UCSD-AML1 (cell line): ENCODE results near the gene RNF157.
"Not testable (repeated sequence)": the region's sequence is repeated elsewhere in the genome, so short reads cannot be mapped to it uniquely, and the experiment has no call there.

Experiments
- DNase-seq: peaks from one replicate; lab custom pipeline; 2025; ENCODE audit not compliant: unreplicated experiment; lab: John Stamatoyannopoulos, UW

RNF157 gene

DNA sequence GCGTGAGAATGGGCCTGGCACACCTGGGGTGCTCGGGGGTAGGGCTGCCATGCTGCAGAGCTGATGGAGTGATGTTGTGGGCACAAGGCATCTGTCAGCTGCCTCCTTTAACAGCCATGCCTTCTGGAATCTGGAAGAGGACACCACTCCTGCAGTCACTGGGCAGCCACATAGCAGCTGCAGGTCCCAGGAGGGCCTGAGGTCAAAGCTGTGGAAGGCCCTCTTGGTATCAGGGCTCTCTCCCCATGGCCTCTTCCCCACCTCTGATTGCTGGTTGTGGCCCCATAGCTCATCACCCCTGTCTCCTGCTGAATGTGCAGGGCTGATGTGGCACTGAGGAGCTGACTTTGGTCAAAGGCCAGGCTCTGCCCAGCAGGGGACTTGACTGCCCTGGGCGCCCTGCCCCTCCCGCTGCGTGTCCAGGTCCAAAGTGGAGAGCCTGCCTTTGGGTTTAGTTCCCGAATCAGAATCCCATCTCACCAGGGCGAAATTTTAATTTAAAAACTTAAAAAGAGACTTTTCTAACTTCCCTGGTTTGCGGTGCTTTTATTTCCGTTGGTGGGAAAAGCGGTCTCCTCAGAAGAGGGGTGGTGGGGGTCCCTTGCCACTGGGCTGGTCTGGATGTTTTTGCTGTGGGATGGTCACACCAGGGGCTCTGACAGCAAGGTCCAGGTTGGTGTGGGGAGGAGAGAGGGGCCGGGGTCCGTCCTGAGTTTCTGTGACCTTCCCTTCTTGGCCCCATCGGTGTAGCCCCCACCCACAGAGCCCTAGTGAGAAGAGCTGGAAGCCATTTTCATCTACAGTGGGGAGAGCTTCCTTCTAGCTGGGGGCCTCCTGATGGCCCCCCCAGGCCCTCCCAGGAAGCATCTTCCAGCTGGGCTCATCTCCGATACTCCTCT lies 30.7 kb upstream of the RNF157 start:
- no peak for DNase-seq

DNA sequence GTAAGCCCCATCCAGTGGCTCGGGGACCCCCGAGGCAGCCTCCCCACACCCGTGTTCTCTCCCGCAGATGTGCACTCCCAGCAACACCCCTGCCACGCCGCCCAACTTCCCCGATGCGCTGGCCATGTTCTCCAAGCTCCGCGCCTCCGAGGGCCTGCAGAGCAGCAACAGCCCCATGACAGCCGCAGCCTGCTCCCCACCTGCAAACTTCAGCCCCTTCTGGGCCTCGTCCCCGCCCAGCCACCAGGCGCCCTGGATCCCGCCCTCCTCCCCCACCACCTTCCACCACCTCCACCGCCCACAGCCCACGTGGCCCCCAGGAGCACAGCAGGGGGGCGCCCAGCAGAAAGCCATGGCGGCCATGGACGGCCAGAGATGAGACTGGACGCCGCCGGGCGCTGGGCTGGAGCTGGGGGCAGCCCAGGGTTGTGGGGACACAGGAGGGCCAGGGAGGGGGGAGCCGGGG lies 29.9 kb upstream of the RNF157 start:
- no peak for DNase-seq

GRCh38 chr17:76268991-76269981 lies 29.0 kb upstream of the RNF157 start:
- DNase-seq, result peak; percentile 39

DNA sequence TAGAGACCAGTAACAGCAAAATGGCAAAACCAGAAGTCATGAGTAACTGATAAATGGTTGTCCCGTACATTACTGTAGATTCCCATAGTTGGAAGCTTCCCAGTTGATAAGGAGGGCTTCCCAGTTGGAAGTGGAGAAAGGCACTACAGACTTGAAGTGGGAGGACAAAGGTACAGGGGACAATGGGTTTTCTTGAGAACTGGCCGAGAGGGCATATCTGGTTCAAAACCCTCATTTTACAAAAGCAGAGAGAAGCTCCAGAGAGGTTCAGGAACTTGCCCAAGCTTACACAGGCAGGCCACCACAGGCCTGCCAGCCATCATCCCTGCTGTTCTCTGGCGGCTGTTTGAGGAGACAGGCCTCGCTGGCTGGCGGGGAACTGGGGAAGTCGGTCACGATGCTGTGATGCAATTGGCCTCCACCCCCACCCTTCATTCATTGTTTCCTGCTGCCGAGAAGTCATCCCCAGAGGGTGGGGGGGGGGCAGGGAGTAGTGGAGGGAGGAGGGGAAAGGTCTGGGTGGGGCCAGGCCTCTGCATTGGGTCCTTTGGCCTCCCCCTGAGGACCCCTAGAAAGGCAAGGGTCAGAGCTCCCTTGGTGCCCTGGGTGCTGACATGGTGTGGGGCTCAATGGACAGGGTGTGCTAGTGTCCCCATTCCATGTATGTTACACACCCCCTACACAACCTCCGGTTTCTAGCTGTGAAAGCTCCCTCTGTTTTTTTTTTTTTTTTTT lies 27.9 kb upstream of the RNF157 start:
- DNase-seq, result peak; percentile 82

GRCh38 chr17:76267581-76268001 lies 27.3 kb upstream of the RNF157 start:
- not testable (repeated sequence) for DNase-seq

- DNase-seq, result no peak
Measured at GRCh38 chr17:76267051-76267576, 26.8 kb upstream of the RNF157 start.

DNA sequence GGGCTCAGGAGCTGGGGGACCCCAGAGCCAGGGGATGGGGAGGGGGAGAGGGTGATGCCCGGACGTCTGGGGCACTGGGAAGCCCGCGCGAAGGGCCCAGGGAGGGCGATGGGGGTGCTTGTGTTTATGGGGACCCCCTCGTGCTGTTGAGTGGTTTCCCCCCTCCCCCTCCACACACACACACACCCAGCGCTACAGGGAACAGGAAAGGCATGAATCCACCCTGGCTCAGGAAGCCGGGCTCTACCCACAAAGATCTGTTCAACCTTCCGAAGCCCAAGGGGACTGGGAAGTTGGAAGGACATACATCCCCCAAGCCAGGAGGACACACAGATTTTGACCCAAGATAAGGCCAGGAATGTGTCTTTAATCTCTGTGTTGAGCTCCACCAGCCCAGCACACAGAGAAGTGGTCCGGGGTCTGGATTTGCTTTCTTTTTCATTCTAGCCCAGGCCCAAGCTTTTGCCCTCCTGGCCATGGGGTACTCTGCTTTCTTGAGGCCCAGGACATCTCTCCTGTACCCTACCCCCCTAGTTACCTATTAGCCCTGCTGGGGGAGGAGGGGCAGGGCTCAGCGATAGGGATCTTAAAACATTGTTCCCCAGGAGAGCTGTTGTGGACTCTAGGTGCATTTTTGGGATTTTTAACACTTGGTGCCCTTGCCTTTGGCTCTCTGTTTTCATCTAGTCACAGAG lies 26.1 kb upstream of the RNF157 start:
- DNase-seq, result peak; percentile 47

GRCh38 chr17:76265624-76266243 lies 25.4 kb upstream of the RNF157 start:
- DNase-seq, result peak; percentile 48

DNA sequence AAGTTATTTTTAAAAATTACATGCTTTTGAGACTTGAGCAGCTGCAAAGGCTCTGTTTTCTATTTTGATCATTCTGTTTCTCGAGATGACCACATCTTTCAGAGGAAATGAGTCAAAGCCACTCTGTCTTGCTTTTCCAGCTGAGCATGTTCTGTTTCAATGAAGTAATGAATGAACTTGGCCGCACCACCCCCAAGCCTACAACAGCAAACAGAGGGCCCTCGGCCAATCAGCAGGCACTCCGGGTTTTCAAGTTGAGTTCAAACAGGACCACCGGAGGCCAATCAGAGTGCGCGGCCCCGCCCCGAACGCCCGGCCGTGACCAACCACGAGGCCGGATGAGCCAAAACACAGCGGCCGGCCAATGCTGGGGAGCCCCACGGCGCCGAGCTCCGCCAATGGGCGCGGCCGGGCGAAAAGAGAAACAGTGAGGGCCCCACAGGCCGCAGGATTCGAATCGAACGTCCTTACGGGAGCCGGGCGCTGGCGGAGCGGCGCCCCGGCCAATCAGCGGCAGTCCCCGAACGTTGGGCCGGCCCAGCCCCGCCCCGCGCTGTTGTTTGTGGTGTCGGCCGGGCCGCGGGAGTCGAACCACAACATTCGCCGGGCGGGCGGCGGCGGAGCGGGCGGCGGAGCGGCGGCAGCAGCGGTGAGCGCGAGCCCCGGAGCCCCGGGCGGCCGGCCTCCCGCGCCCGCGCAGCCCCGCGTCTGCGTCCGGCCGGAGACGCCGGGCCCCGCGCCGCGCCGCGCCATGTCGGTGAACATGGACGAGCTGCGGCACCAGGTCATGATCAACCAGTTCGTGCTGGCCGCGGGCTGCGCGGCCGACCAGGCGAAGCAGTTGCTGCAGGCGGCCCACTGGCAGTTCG lies 24.7 kb upstream of the RNF157 start, which contains the start of gene UBALD2:
Gene UBALD2, plus strand, starts transcription at position 594 of the 869 bp plus-strand sequence. Its CDS starts 158 bp downstream, at position 752.
- DNase-seq, result peak; percentile 99

DNA sequence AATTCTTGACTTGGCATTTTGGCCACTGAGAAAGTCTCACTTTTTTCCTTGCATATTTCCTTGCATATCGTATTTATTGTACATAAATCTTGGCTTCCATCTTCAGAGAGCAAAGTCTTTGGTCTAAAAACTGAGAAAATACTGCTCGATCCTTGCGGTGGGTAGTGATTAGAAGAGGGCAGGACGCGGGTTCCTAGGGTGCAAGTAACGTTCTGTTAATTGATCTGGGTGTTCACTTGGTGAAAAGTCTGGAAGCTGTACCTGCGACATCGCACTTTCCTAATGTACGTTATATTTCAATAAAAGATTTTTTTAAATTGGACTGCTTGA lies 24.1 kb upstream of the RNF157 start:
- no peak for DNase-seq

GRCh38 chr17:76263896-76264295 lies 23.6 kb upstream of the RNF157 start:
- no peak for DNase-seq

- DNase-seq, result peak; percentile 57
Measured at GRCh38 chr17:76262732-76263344, 22.5 kb upstream of the RNF157 start.

DNA sequence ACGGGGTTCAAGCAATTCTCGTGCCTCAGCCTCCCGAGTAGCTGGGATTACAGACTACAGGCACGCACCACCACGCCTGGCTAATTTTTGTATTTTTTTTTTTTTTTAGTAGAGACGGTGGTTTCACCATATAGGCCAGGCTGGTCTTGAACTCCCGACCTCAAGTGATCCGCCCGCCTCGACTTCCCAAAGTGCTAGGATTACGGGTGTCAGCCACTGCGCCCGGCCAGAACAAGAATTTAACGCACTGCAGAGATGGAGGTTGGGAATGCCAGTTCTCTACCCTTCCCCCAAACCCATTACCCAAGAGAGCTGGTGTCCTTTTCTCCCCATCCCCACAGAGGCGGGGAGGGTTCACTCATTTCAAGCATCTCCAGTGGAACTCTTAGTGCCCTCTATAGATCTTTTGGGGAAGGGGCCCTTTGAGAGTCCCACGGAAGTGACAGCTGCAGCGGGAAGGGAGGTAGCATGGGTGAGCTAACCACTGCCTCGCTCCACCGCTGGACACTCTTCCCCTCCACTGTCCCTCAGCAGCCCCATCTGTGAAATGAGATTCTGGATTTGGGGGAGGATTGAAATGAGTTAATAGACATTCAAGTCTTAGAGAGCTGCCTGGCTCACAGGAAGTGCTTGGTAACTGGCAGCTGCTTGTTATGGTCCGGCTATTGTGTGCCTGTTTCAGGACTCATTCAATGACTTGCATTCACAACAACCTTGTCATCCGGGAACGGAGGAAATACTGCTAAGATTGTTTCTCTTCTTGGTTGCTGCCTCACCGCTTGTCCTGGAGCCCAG lies 21.3 kb upstream of the RNF157 start:
- DNase-seq, result no peak

DNA sequence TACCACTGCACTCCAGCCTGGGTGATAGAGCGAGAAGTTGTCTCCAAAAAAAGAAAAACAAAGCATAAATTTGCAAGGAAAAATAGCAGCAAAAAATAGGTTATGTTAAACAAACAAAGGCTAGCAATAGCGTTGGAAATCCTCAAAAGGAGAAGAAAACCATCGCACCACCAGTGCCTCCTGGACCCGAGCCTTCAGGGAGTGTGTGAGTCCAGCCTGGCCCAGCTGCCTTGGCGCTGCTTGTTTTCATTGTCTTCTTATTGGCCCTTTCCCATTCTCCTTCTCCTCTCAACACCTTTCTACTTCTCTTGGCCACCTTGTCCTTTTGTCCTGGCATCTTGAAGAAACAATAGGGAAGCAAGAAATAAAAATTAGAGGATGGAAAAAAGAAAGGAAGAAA lies 20.4 kb upstream of the RNF157 start:
- no peak for DNase-seq

GRCh38 chr17:76260220-76260619 lies 19.9 kb upstream of the RNF157 start:
- DNase-seq, result no peak

DNA sequence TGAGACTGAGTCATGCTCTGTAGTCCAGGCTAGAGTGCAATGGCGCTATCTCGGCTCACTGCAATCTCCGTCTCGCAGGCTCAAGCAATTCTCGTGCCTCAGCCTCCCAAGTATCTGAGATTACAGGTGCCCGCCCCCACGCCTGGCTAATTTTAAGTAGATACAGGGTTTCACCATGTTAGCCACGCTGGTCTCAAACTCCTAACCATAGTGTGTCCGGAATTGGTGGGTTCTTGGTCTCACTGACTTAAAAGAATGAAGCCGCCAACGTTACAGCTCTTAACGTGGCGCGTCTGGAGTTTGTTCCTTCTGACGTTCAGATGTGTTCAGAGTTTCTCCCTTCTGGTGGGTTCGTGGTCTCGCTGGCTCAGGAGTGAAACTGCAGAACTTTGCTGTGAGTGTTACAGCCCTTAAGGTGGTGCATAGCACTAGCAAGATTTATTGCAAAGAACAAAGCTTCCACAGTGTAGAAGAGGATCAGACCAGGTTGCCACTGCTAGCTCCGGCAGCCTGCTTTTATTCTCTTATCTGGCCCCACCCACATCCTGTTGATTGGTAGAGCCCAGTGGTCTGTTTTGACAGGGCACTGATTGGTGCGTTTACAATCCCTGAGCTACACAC lies 16.2 kb upstream of the RNF157 start:
- not testable (repeated sequence) for DNase-seq
